SH-SY5Y (cell line): Measurements from ENCODE around the gene IFNA7.

ENCODE experiments used
- GATA2 ChIP-seq: IDR thresholded peaks from 2 replicates; pipeline ENCODE4 v1.6.1; 2011; ENCODE audit warnings: mild to moderate bottlenecking, low read depth, low read length
- GATA3 ChIP-seq: IDR thresholded peaks from 2 replicates; pipeline ENCODE4 v1.6.1; 2011; ENCODE audit warnings: low read depth, mild to moderate bottlenecking, low read length, moderate library complexity

- no peak for TF ChIP-seq GATA2
- no peak for TF ChIP-seq GATA3
Observed at GRCh38 chr9:21251190-21251589, 49.2 kb upstream of the IFNA7 start.
